RWPE1 (cell line): ENCODE measurements around the gene BAG1.

Source experiments
- CTCF ChIA-PET: fragments of 350-600 bp; sonication (Branson Sonifier 250); formaldehyde crosslinking; extraction: SDS; loops from one replicate; lab custom pipeline; 2021; lab: Yijun Ruan, JAX
- POLR2A ChIA-PET: fragments of 400-600 bp; formaldehyde crosslinking; extraction: SDS; loops from one replicate; lab custom pipeline; 2020; ENCODE audit warnings: antibody characterized with exemption; ENCODE audit not compliant: low non-redundant PET; lab: Yijun Ruan, JAX
- DNase-seq: peaks from one replicate; pipeline ENCODE4 v3.0.0; 2012; ENCODE audit warnings: low spot score
- H3K27ac ChIP-seq: fragments of 450-650 bp; 2 replicates; pipeline ENCODE4 v1.5.1; 2017
- CTCF ChIP-seq: fragments of 450-650 bp; conservative IDR thresholded peaks from 2 replicates; pipeline ENCODE4 v1.5.1; 2017; ENCODE audit warnings: low read depth, mild to moderate bottlenecking

Gene BAG1

GRCh38 chr9:33272061-33272460, 7.6 kb upstream of the BAG1 start:
- DNase-seq: no peak
- CTCF ChIA-PET: interaction anchor here (1.0 kb wide), 1 partner anchor 15 kb away, joined by 4 read pairs; no protein-coding TSS in a partner anchor
- TF ChIP-seq CTCF: no peak
- POLR2A ChIA-PET: no interaction called here
- H3K27ac ChIP-seq: no peak overlapping the region

- ChIA-PET CTCF (interaction anchor here (0.6 kb wide), 1 partner anchor 9 kb away, joined by 3 read pairs; no protein-coding TSS in a partner anchor), POLR2A (no interaction called here)
- DNase-seq: no peak
- no peak for TF ChIP-seq CTCF
- H3K27ac ChIP-seq: no peak overlapping the region
Measured at GRCh38 chr9:33270146-33270545, 5.6 kb upstream of the BAG1 start.

- ChIA-PET POLR2A (interaction anchor here (0.5 kb wide), 1 partner anchor 71 kb away, joined by 4 read pairs; no protein-coding TSS in a partner anchor), CTCF (no interaction called here)
- H3K27ac ChIP-seq: no peak overlapping the region
- DNase-seq: no peak
- TF ChIP-seq CTCF: no peak
Measured at GRCh38 chr9:33267151-33267767, 2.8 kb upstream of the BAG1 start.

GRCh38 chr9:33265211-33265865, 830 bp upstream of the BAG1 start:
- POLR2A ChIA-PET: no interaction called here
- CTCF ChIA-PET: no interaction called here
- DNase-seq: no peak
- no peak for TF ChIP-seq CTCF
- peak overlapping the region; percentile 91 for H3K27ac ChIP-seq

- no peak for TF ChIP-seq CTCF
Measured at GRCh38 chr9:33264003-33264472, 470 bp downstream of the BAG1 start.

GRCh38 chr9:33263131-33264002, 1.1 kb downstream of the BAG1 start:
- no peak for TF ChIP-seq CTCF
- H3K27ac ChIP-seq: peak overlapping the region; percentile 91
- DNase-seq: peak; percentile 23
- CTCF ChIA-PET: interaction anchor here (0.7 to 1.7 kb wide), 3 partner anchors 9 to 34 kb away, joined by 3 to 6 read pairs (median 3); no protein-coding TSS in a partner anchor
- POLR2A ChIA-PET: no interaction called here

More at GRCh38 chr9:33264003-33264472, 470 bp downstream of the BAG1 start:
- CTCF ChIA-PET: interaction anchor here (0.7 to 1.7 kb wide), 2 partner anchors 23 to 35 kb away, joined by 3 to 6 read pairs; no protein-coding TSS in a partner anchor
- POLR2A ChIA-PET: interaction anchor here (1.0 kb wide), 1 partner anchor 10 kb away, joined by 3 read pairs; no protein-coding TSS in a partner anchor
- H3K27ac ChIP-seq: peak overlapping the region; percentile 91
- DNase-seq: peak; percentile 33
